ENCODE data around the gene OR5H15.

DNA sequence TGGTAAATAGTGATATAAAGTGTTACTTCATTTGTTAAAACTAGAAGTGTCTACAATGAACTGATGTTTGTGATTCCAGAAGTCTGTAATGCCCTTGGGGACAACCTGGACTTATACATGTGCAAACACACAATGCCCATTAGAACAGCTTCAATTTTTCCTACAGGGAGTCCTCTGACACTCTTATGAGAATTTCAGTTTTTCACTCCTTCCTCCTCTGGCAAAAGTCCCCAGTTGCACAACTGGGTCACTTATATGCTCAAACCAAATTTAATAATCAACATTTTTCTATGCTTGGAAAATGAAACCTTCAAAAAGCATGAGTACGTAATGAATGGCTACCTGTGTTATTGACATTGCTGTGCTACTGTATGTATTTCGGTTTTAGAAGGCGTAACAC lies at the start of gene OR5H15:
- TF ChIP-seq, protein P1, sequence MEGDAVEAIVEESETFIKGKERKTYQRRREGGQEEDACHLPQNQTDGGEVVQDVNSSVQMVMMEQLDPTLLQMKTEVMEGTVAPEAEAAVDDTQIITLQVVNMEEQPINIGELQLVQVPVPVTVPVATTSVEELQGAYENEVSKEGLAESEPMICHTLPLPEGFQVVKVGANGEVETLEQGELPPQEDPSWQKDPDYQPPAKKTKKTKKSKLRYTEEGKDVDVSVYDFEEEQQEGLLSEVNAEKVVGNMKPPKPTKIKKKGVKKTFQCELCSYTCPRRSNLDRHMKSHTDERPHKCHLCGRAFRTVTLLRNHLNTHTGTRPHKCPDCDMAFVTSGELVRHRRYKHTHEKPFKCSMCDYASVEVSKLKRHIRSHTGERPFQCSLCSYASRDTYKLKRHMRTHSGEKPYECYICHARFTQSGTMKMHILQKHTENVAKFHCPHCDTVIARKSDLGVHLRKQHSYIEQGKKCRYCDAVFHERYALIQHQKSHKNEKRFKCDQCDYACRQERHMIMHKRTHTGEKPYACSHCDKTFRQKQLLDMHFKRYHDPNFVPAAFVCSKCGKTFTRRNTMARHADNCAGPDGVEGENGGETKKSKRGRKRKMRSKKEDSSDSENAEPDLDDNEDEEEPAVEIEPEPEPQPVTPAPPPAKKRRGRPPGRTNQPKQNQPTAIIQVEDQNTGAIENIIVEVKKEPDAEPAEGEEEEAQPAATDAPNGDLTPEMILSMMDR (IDR thresholded peaks at IDR 0.05; ENCODE audit: low read depth, low read length), result no peak
- TF ChIP-seq POLR2A (IDR thresholded peaks at IDR 0.05; ENCODE audit: extremely low read depth, insufficient read length), result no peak
- TF ChIP-seq, protein P2, sequence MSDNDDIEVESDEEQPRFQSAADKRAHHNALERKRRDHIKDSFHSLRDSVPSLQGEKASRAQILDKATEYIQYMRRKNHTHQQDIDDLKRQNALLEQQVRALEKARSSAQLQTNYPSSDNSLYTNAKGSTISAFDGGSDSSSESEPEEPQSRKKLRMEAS (IDR thresholded peaks at IDR 0.05; ENCODE audit: low read depth, low read length), result no peak
- no peak for TF ChIP-seq MYC (IDR thresholded peaks at IDR 0.05; ENCODE audit: low read depth, low read length)

Data from NB4 (cell line).